Neural cell (in vitro differentiated cells): ENCODE measurements around the gene ECE1. TPM values are rescaled to one million over a fixed set of nuclear protein-coding genes. Genes with fewer than 3 reads are reported as not detected.
A peak's percentile ranks its signal among the peaks of the same experiment; 100 is the strongest.

ENCODE experiments used
- H2AFZ ChIP-seq: fragments of 200-600, 300-800 bp; sonication (generic), shearing (Covaris generic); 2 replicates; pipeline ENCODE4 v1.6.0; 2014; ENCODE audit warnings: low read depth, mild to moderate bottlenecking, antibody characterized with exemption, low read length, moderate library complexity
- H3F3A ChIP-seq: fragments of 200-600 bp; shearing (Covaris generic); 2 replicates; pipeline ENCODE4 v1.6.1; 2016; ENCODE audit warnings: mild to moderate bottlenecking, moderate library complexity, mixed read lengths, antibody characterized with exemption, low read length; ENCODE audit not compliant: insufficient read depth, poor library complexity, severe bottlenecking
- H3K27ac ChIP-seq: fragments of 200-600, 300-800 bp; sonication (generic), shearing (Covaris generic); 2 replicates; pipeline ENCODE4 v1.5.1; 2014; ENCODE audit warnings: mild to moderate bottlenecking, low read length, moderate library complexity
- H3K27me3 ChIP-seq: fragments of 300-800, 200-600 bp; sonication (generic), shearing (Covaris generic); 2 replicates; pipeline ENCODE4 v1.6.0; 2014; ENCODE audit warnings: mild to moderate bottlenecking, low read depth, low read length, moderate library complexity; ENCODE audit not compliant: insufficient read depth
- H3K36me3 ChIP-seq: fragments of 300-800, 200-600 bp; sonication (generic), shearing (Covaris generic); 2 replicates; pipeline ENCODE4 v1.5.1; 2014; ENCODE audit warnings: mild to moderate bottlenecking, antibody characterized with exemption, low read length, moderate library complexity; ENCODE audit not compliant: insufficient read depth
- H3K4me2 ChIP-seq: fragments of 300-800, 200-600 bp; sonication (generic), shearing (Covaris generic); 2 replicates; pipeline ENCODE4 v1.6.0; 2014; ENCODE audit warnings: mild to moderate bottlenecking, low read length
- H3K4me3 ChIP-seq: fragments of 300-800, 200-600 bp; sonication (generic), shearing (Covaris generic); 2 replicates; pipeline ENCODE4 v1.5.1; 2014; ENCODE audit warnings: mild to moderate bottlenecking, low read length, moderate library complexity
- H3K79me2 ChIP-seq: fragments of 200-600 bp; shearing (Covaris generic); replicated peaks from 2 replicates; pipeline ENCODE4 v1.6.0; 2014; ENCODE audit warnings: mild to moderate bottlenecking, low read length, moderate library complexity; ENCODE audit not compliant: insufficient read depth
- H3K9ac ChIP-seq: fragments of 300-800, 200-600 bp; sonication (generic), shearing (Covaris generic); 2 replicates; pipeline ENCODE4 v1.6.1; 2016; ENCODE audit warnings: mild to moderate bottlenecking, low read length, mixed read lengths
- H3K9me2 ChIP-seq: fragments of 200-600 bp; shearing (Covaris generic); 2 replicates; pipeline ENCODE4 v1.6.1; 2016; ENCODE audit warnings: mild to moderate bottlenecking, low read length, mixed read lengths; ENCODE audit not compliant: insufficient read depth
- H3K9me3 ChIP-seq: fragments of 200-600, 300-800 bp; sonication (generic), shearing (Covaris generic); 2 replicates; pipeline ENCODE4 v1.6.1; 2016; ENCODE audit warnings: mild to moderate bottlenecking, mixed run types, low read length, moderate library complexity, mixed read lengths
- H4K20me1 ChIP-seq: fragments of 200-600 bp; shearing (Covaris generic); 2 replicates; pipeline ENCODE4 v1.6.1; 2016; ENCODE audit warnings: mild to moderate bottlenecking, mixed run types; ENCODE audit not compliant: insufficient read depth
- EP300 ChIP-seq: fragments of 450-650 bp; conservative IDR thresholded peaks from 2 replicates; pipeline ENCODE4 v1.6.1; 2014; ENCODE audit warnings: antibody characterized with exemption, mild to moderate bottlenecking, moderate library complexity; ENCODE audit not compliant: poor library complexity, severe bottlenecking
- EZH2 ChIP-seq: fragments of 200-600, 300-800 bp; shearing (Covaris generic), sonication (generic); IDR thresholded peaks from 2 replicates; pipeline ENCODE4 v1.6.1; 2014; ENCODE audit warnings: antibody characterized with exemption, low read length, borderline replicate concordance, mild to moderate bottlenecking; ENCODE audit not compliant: insufficient read depth, poor library complexity, severe bottlenecking
- MXI1 ChIP-seq: fragments of 450-650 bp; conservative IDR thresholded peaks from 2 replicates; pipeline ENCODE4 v1.6.1; 2014; ENCODE audit warnings: antibody characterized with exemption, mild to moderate bottlenecking; ENCODE audit not compliant: poor library complexity, severe bottlenecking
- POLR2AphosphoS5 ChIP-seq: IDR thresholded peaks from 2 replicates; pipeline ENCODE4 v1.6.1; 2012
- RAD21 ChIP-seq: fragments of 450-650 bp; conservative IDR thresholded peaks from 2 replicates; pipeline ENCODE4 v1.6.1; 2014; ENCODE audit warnings: antibody characterized with exemption, mild to moderate bottlenecking, moderate library complexity
- SMC3 ChIP-seq: fragments of 450-650 bp; conservative IDR thresholded peaks from 2 replicates; pipeline ENCODE4 v1.6.1; 2014; ENCODE audit warnings: antibody characterized with exemption, mild to moderate bottlenecking, moderate library complexity; ENCODE audit not compliant: poor library complexity
- TAF1 ChIP-seq: IDR thresholded peaks from 2 replicates; pipeline ENCODE4 v1.6.1; 2012; ENCODE audit warnings: low read depth
- polyA plus RNA-seq: library from polyadenylated mRNA; depleted of rRNA; stranded (reverse); fragments of >200 nt; gene quantifications from 2 replicates; pipeline ENCODE4 v1.2.3, GENCODE V29; 2014
- TF ChIP-seq, protein P1 (sequence below): fragments of 450-650 bp; IDR thresholded peaks from 2 replicates; pipeline ENCODE4 v1.5.1; 2014; ENCODE audit warnings: antibody characterized with exemption, mild to moderate bottlenecking, moderate library complexity; ENCODE audit not compliant: poor library complexity, severe bottlenecking
- TF ChIP-seq, protein P2 (sequence below): IDR thresholded peaks from 2 replicates; pipeline ENCODE4 v1.6.1; 2012; ENCODE audit warnings: borderline replicate concordance

The ECE1 gene
- polyA plus RNA-seq, 1 donor from 2014 or later, result 7.8 TPM

DNA sequence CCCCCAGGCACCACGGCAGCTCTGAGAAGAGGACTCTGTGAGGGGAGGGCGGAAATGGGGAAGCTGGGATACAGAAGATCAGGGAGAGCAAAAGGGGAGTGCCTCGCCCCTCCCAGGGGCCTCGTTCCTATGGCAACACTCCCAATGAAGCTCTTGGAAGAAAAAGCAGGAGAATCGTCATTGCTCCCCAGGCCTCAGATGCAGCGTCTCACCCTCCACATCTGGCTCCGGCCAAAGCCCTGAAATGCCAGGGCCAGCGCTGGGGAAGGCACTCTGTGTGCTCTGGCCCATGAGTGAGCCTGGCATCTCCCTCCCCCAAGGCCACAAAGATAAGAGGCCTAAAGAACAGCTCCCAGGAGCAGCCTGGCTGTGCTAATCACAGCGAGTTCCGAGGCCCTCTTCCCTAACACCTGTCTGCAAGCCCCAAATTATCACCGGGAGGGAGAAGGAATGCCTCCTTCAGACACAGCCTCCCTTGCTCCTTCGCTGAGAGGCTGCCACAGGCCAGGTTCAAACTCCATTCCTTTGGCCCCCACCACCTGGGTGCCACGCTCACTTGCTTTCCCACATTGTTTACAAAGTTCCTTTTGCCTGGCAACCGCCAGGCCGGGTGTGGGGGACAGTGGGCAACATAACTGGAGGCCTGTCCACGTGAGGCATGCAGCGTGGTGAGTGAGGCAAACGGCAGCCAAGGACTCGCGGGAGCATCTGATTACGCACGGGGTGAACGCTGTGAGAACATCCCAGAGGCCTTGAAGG, 27.8 kb downstream of the ECE1 start:
- no peak overlapping the region for H3K27ac ChIP-seq
- H3K79me2 ChIP-seq, result no peaks in the 10 kb centered on the region
- no peaks in the 10 kb centered on the region for H4K20me1 ChIP-seq
- no peaks in the 10 kb centered on the region for H3K9me3 ChIP-seq
- H3K27me3 ChIP-seq, result no peaks in the 10 kb centered on the region
- H3K9ac ChIP-seq, result peak overlapping the region; percentile 45
- H3K4me3 ChIP-seq, result peak overlapping the region; percentile 27
- H3K4me2 ChIP-seq, result no peak overlapping the region
- H2AFZ ChIP-seq, result no peak overlapping the region
- no peaks in the 10 kb centered on the region for H3F3A ChIP-seq
- H3K9me2 ChIP-seq, result no peaks in the 10 kb centered on the region
- no peaks in the 10 kb centered on the region for H3K36me3 ChIP-seq
- no peak for TF ChIP-seq EP300
- TF ChIP-seq, protein P1, sequence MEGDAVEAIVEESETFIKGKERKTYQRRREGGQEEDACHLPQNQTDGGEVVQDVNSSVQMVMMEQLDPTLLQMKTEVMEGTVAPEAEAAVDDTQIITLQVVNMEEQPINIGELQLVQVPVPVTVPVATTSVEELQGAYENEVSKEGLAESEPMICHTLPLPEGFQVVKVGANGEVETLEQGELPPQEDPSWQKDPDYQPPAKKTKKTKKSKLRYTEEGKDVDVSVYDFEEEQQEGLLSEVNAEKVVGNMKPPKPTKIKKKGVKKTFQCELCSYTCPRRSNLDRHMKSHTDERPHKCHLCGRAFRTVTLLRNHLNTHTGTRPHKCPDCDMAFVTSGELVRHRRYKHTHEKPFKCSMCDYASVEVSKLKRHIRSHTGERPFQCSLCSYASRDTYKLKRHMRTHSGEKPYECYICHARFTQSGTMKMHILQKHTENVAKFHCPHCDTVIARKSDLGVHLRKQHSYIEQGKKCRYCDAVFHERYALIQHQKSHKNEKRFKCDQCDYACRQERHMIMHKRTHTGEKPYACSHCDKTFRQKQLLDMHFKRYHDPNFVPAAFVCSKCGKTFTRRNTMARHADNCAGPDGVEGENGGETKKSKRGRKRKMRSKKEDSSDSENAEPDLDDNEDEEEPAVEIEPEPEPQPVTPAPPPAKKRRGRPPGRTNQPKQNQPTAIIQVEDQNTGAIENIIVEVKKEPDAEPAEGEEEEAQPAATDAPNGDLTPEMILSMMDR, result no peak
- no peak for TF ChIP-seq RAD21
- no peak for TF ChIP-seq MXI1
- no peak for TF ChIP-seq EZH2
- TF ChIP-seq, protein P2, sequence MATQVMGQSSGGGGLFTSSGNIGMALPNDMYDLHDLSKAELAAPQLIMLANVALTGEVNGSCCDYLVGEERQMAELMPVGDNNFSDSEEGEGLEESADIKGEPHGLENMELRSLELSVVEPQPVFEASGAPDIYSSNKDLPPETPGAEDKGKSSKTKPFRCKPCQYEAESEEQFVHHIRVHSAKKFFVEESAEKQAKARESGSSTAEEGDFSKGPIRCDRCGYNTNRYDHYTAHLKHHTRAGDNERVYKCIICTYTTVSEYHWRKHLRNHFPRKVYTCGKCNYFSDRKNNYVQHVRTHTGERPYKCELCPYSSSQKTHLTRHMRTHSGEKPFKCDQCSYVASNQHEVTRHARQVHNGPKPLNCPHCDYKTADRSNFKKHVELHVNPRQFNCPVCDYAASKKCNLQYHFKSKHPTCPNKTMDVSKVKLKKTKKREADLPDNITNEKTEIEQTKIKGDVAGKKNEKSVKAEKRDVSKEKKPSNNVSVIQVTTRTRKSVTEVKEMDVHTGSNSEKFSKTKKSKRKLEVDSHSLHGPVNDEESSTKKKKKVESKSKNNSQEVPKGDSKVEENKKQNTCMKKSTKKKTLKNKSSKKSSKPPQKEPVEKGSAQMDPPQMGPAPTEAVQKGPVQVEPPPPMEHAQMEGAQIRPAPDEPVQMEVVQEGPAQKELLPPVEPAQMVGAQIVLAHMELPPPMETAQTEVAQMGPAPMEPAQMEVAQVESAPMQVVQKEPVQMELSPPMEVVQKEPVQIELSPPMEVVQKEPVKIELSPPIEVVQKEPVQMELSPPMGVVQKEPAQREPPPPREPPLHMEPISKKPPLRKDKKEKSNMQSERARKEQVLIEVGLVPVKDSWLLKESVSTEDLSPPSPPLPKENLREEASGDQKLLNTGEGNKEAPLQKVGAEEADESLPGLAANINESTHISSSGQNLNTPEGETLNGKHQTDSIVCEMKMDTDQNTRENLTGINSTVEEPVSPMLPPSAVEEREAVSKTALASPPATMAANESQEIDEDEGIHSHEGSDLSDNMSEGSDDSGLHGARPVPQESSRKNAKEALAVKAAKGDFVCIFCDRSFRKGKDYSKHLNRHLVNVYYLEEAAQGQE, result no peak
- TF ChIP-seq SMC3, result no peak
- TF ChIP-seq POLR2AphosphoS5, result no peak
- no peak for TF ChIP-seq TAF1

DNA sequence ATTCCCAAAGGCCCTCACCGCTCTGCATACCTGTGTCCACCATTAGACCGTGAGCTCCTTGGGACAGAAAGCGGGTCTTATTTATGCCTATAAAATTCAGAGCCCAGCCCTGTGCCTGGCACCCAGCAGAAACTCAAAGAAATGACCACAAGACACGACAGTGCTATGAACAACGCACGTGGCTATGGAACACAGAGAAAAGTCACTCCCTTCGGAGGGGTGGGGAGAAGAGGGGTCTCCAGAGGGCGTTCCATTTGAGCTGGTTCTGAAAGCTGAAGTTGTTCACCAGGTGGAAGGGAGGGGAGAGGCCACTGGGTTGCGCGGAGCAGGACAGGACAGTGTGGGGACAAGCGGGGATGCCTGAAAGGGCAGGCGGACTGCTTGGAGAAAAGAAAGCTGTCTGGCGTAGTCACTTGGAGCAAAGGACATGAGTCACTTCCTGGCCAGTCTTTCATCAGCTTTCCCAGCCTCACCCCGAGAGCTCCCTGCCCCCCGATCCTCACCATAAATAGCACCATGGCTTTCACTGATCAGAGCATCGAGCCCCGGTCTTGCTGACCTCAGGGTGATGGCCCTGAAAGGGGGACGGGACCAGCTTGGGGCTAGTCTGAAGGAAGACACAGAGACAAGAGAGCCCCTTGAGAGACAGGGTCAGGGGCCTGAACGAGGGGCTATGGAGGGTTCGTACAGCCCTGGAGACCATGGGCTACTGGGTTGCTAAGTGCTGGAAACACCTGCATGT, 28.5 kb downstream of the ECE1 start:
- Histone ChIP-seq H3K79me2 (no peaks in the 10 kb centered on the region), H3K27me3 (no peaks in the 10 kb centered on the region), H3K4me3 (peak overlapping the region; percentile 27), H2AFZ (no peak overlapping the region), H3K27ac (no peak overlapping the region), H3K9me3 (no peaks in the 10 kb centered on the region), H3F3A (no peaks in the 10 kb centered on the region), H3K9me2 (no peaks in the 10 kb centered on the region), H4K20me1 (no peaks in the 10 kb centered on the region), H3K36me3 (no peaks in the 10 kb centered on the region), H3K4me2 (no peak overlapping the region), H3K9ac (no peak overlapping the region)
- TF ChIP-seq MXI1 (no peak), RAD21 (no peak), EZH2 (no peak), SMC3 (no peak), EP300 (no peak), TAF1 (no peak), POLR2AphosphoS5 (no peak)
- TF ChIP-seq, protein P1, result no peak
- TF ChIP-seq, protein P2, result no peak
